CD4-positive, alpha-beta T cell treated with Interleukin-21 for 1 hour (primary cell): ENCODE data around the gene TMEM221.
"Not testable (repeated sequence)": the region's sequence is repeated elsewhere in the genome, so short reads cannot be mapped to it uniquely, and the experiment has no call there.

Source experiments
- DNase-seq: peaks from one replicate; pipeline ENCODE4 v3.0.0-alpha.2; 2020

Gene TMEM221

GRCh38 chr19:17448131-17448967 lies at the start of gene TMEM221:
TMEM221 (minus strand) TSS chr19:17448668; CDS start chr19:17448462, 206 bp downstream.
- DNase-seq: peak; percentile 62

GRCh38 chr19:17497149-17497798 lies 48.8 kb upstream of the TMEM221 start:
- no peak for DNase-seq

- DNase-seq: peak; percentile 83
Observed at GRCh38 chr19:17496337-17496997, 48.0 kb upstream of the TMEM221 start.

- DNase-seq: no peak
Observed at GRCh38 chr19:17495639-17496296, 47.3 kb upstream of the TMEM221 start.

- DNase-seq: no peak
Observed at GRCh38 chr19:17491287-17491686, 42.8 kb upstream of the TMEM221 start.

GRCh38 chr19:17490411-17490810 lies 41.9 kb upstream of the TMEM221 start:
- DNase-seq: peak; percentile 59

GRCh38 chr19:17489392-17490030 lies 41.0 kb upstream of the TMEM221 start:
- no peak for DNase-seq

- peak; percentile 86 for DNase-seq
Observed at GRCh38 chr19:17488593-17489391, 40.3 kb upstream of the TMEM221 start.

- DNase-seq: no peak
Observed at GRCh38 chr19:17487284-17488121, 39.0 kb upstream of the TMEM221 start.

- DNase-seq: no peak
Observed at GRCh38 chr19:17486545-17487240, 38.2 kb upstream of the TMEM221 start.

GRCh38 chr19:17484520-17485185 lies 36.2 kb upstream of the TMEM221 start:
- no peak for DNase-seq

GRCh38 chr19:17483605-17484002 lies 35.1 kb upstream of the TMEM221 start:
- no peak for DNase-seq

- DNase-seq: no peak
Observed at GRCh38 chr19:17482877-17483604, 34.6 kb upstream of the TMEM221 start.

- no peak for DNase-seq
Observed at GRCh38 chr19:17481986-17482385, 33.5 kb upstream of the TMEM221 start.

GRCh38 chr19:17479325-17479791 lies 30.9 kb upstream of the TMEM221 start:
- DNase-seq: no peak

GRCh38 chr19:17475541-17476115 lies 27.2 kb upstream of the TMEM221 start:
- DNase-seq: no peak

GRCh38 chr19:17475011-17475540 lies 26.6 kb upstream of the TMEM221 start:
- DNase-seq: not testable (repeated sequence)

GRCh38 chr19:17473041-17473440 lies 24.6 kb upstream of the TMEM221 start:
- no peak for DNase-seq
